Spinal cord (tissue), 10 donors: ENCODE measurements around the gene ARHGAP15. TPM values are rescaled to one million over a fixed set of nuclear protein-coding genes. Genes with fewer than 3 reads are reported as not detected.

Source experiments
- DNase-seq, 6 donors: peaks; one replicate each; pipeline versions ENCODE4 v3.0.0 to v3.0.0-alpha.2; 2013 to 2015; ENCODE audit warnings: low spot score in 6 of 6, low read depth in 4 of 6
- H3K27ac ChIP-seq: one replicate; pipeline ENCODE4 v1.5.1; 2013; ENCODE audit warnings: low read depth, low read length, control low read depth
- H3K27me3 ChIP-seq: one replicate; pipeline ENCODE4 v1.6.1; 2013; ENCODE audit warnings: low read length; ENCODE audit not compliant: control insufficient read depth, insufficient read depth
- H3K36me3 ChIP-seq: one replicate; pipeline ENCODE4 v1.6.1; 2013; ENCODE audit warnings: low read length; ENCODE audit not compliant: control insufficient read depth, insufficient read depth
- H3K4me1 ChIP-seq: one replicate; pipeline ENCODE4 v1.6.1; 2013; ENCODE audit warnings: low read length; ENCODE audit not compliant: control insufficient read depth, insufficient read depth
- H3K4me3 ChIP-seq: one replicate; pipeline ENCODE4 v1.5.1; 2013; ENCODE audit warnings: low read depth, low read length, control low read depth
- H3K9me3 ChIP-seq: one replicate; pipeline ENCODE4 v1.6.1; 2013; ENCODE audit warnings: low read length; ENCODE audit not compliant: control insufficient read depth, insufficient read depth
- WGBS: methylation state at CpG from one replicate; pipeline ENCODE4 v1.1.5; 2013; ENCODE audit warnings: missing lambda C conversion rate; ENCODE audit not compliant: insufficient coverage; 5-methylcytosine and 5-hydroxymethylcytosine counted together
- polyA plus RNA-seq, 2 donors: library from polyadenylated mRNA; unstranded; fragments of 120-200 nt; gene quantifications; one replicate each; pipeline ENCODE4 v1.2.1, GENCODE V29; 2013; ENCODE audit not compliant: insufficient read length in 2 of 2
- total RNA-seq, 2 donors: library from RNA; depleted of rRNA in 1 of 2; stranded (reverse); fragments of 120-200 nt in 1 of 2; fragments of >200 nt in 1 of 2; gene quantifications; one replicate each; pipeline versions ENCODE4 v1.2.3 to v1.2.4, GENCODE V29; 2013 to 2014
- donor health status: healthy.

Gene ARHGAP15
- total and polyA plus RNA-seq, 4 donors, result 6.3 to 53.1 (median 12.5) TPM

GRCh38 chr2:143504397-143504796 lies 375.2 kb downstream of the ARHGAP15 start:
- Histone ChIP-seq H3K4me1 (no peaks in the 10 kb centered on the region), H3K9me3 (no peaks in the 10 kb centered on the region), H3K27ac (no peak overlapping the region), H3K4me3 (no peak overlapping the region), H3K27me3 (no peaks in the 10 kb centered on the region), H3K36me3 (no peaks in the 10 kb centered on the region)
- no peak for DNase-seq
- WGBS, result 62% methylated on average over 2 of the region's 2 CpGs

- Histone ChIP-seq H3K4me3 (no peak overlapping the region), H3K36me3 (no peaks in the 10 kb centered on the region), H3K27me3 (no peaks in the 10 kb centered on the region), H3K27ac (no peak overlapping the region), H3K4me1 (no peaks in the 10 kb centered on the region), H3K9me3 (no peaks in the 10 kb centered on the region)
- WGBS, result 100% methylated on average over 1 of the region's 1 CpG
- no peak for DNase-seq
These were observed 376.3 kb downstream of the ARHGAP15 start for GRCh38 chr2:143505542-143505941.

GRCh38 chr2:143513081-143513480 lies 383.9 kb downstream of the ARHGAP15 start:
- DNase-seq, result peak in 2 of 6 donors; percentile 46 to 62
- Histone ChIP-seq H3K27me3 (no peaks in the 10 kb centered on the region), H3K9me3 (no peaks in the 10 kb centered on the region), H3K4me1 (no peaks in the 10 kb centered on the region), H3K27ac (peak overlapping the region; percentile 10), H3K36me3 (no peaks in the 10 kb centered on the region), H3K4me3 (no peak overlapping the region)
- WGBS, result 17% methylated on average over 2 of the region's 2 CpGs

- no peak overlapping the region for H3K4me3 ChIP-seq
- H3K27me3 ChIP-seq, result no peaks in the 10 kb centered on the region
- no peaks in the 10 kb centered on the region for H3K4me1 ChIP-seq
- H3K9me3 ChIP-seq, result no peaks in the 10 kb centered on the region
- DNase-seq, result no peak
- WGBS, result 58% methylated on average over 1 of the region's 1 CpG
- no peak overlapping the region for H3K27ac ChIP-seq
- H3K36me3 ChIP-seq, result no peaks in the 10 kb centered on the region
These were observed 385.2 kb downstream of the ARHGAP15 start for GRCh38 chr2:143514413-143514812.

GRCh38 chr2:143515318-143515717 lies 386.1 kb downstream of the ARHGAP15 start:
- no peaks in the 10 kb centered on the region for H3K9me3 ChIP-seq
- H3K27ac ChIP-seq, result no peak overlapping the region
- no peaks in the 10 kb centered on the region for H3K36me3 ChIP-seq
- no peak for DNase-seq
- no peak overlapping the region for H3K4me3 ChIP-seq
- H3K27me3 ChIP-seq, result no peaks in the 10 kb centered on the region
- H3K4me1 ChIP-seq, result no peaks in the 10 kb centered on the region

- Histone ChIP-seq H3K4me3 (no peak overlapping the region), H3K36me3 (no peaks in the 10 kb centered on the region), H3K27ac (no peak overlapping the region), H3K27me3 (no peaks in the 10 kb centered on the region), H3K4me1 (no peaks in the 10 kb centered on the region), H3K9me3 (no peaks in the 10 kb centered on the region)
- peak in 1 of 6 donors; percentile 62 for DNase-seq
- WGBS, result 91% methylated on average over 3 of the region's 3 CpGs
These were observed 390.3 kb downstream of the ARHGAP15 start for GRCh38 chr2:143519521-143519920.

- Histone ChIP-seq H3K4me1 (peaks cover 2% of the 10 kb centered on the region), H3K9me3 (no peaks in the 10 kb centered on the region), H3K4me3 (no peak overlapping the region), H3K27me3 (no peaks in the 10 kb centered on the region), H3K36me3 (no peaks in the 10 kb centered on the region), H3K27ac (no peak overlapping the region)
- no CpG with 5 or more reads among the region's 3 CpGs for WGBS
- peak in 1 of 6 donors; percentile 13 for DNase-seq
These were observed 392.2 kb downstream of the ARHGAP15 start for GRCh38 chr2:143521396-143521795.

- WGBS, result no CpG with 5 or more reads among the region's 2 CpGs
- no peaks in the 10 kb centered on the region for H3K27me3 ChIP-seq
- no peak for DNase-seq
- H3K4me3 ChIP-seq, result no peak overlapping the region
- H3K36me3 ChIP-seq, result no peaks in the 10 kb centered on the region
- peaks cover 2% of the 10 kb centered on the region for H3K4me1 ChIP-seq
- no peaks in the 10 kb centered on the region for H3K9me3 ChIP-seq
- H3K27ac ChIP-seq, result no peak overlapping the region
These were observed 393.5 kb downstream of the ARHGAP15 start for GRCh38 chr2:143522699-143523098.

GRCh38 chr2:143524119-143524553 lies 394.9 kb downstream of the ARHGAP15 start:
- DNase-seq, result peak in 1 of 6 donors; percentile 23
- no CpG with 5 or more reads among the region's 2 CpGs for WGBS
- H3K27ac ChIP-seq, result peak overlapping the region; percentile 57
- no peak overlapping the region for H3K4me3 ChIP-seq
- H3K36me3 ChIP-seq, result no peaks in the 10 kb centered on the region
- no peaks in the 10 kb centered on the region for H3K27me3 ChIP-seq
- no peaks in the 10 kb centered on the region for H3K9me3 ChIP-seq
- peaks cover 2% of the 10 kb centered on the region for H3K4me1 ChIP-seq

GRCh38 chr2:143524559-143525401 lies 395.6 kb downstream of the ARHGAP15 start:
- 33% methylated on average over 2 of the region's 6 CpGs for WGBS
- Histone ChIP-seq H3K27ac (peak overlapping the region; percentile 25), H3K27me3 (no peaks in the 10 kb centered on the region), H3K4me1 (peaks cover 2% of the 10 kb centered on the region), H3K4me3 (no peak overlapping the region), H3K9me3 (peaks cover 2% of the 10 kb centered on the region), H3K36me3 (no peaks in the 10 kb centered on the region)
- peak in 1 of 6 donors; percentile 39 for DNase-seq
